Measurements from ENCODE around the gene MTCL1.

The MTCL1 gene

DNA sequence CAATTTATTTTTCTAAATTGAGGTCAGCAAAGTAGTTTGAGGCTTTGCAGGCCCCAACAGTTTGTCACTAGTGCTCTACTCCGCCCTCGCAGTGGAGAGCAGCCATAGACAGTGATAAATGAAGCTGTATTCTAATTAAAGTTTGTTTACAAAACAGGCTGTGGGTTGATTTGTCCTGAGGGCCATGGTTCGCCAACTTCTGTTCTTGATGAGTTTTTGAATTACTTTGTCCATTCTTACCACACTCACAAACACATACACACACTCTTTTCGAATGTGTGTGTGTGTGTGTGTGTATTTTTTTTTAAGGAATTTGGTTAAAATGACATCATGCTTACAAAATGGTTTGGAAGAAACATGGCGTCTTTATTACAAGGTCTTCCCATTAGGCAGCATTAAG is 68.6 kb downstream of the MTCL1 start:
- Histone ChIP-seq H3K4me3 (ENCODE audit: low read depth in 1 of 2, low read length in 2 of 2) (no peak overlapping the region), H3K9me3 (ENCODE audit: insufficient read depth, low read length, severe bottlenecking) (no peaks in the 10 kb centered on the region), H3K4me1 (ENCODE audit: insufficient read depth, low read length) (no peaks in the 10 kb centered on the region), H3K27me3 (ENCODE audit: insufficient read depth, low read length, poor library complexity) (no peaks in the 10 kb centered on the region), H3K36me3 (ENCODE audit: insufficient read depth, low read length) (no peaks in the 10 kb centered on the region), H3K9ac (ENCODE audit: low read depth, low read length) (no peak overlapping the region), H2AFZ (ENCODE audit: low read depth, low read length) (no peak overlapping the region), H3K4me2 (ENCODE audit: insufficient read depth, low read length) (no peak overlapping the region), H4K20me1 (ENCODE audit: insufficient read depth, low read length) (no peaks in the 10 kb centered on the region; the same call in 1 of the 2 replicates), H3K27ac (ENCODE audit: low read length) (no peak overlapping the region), H3K79me2 (ENCODE audit: insufficient read depth, low read length) (no peaks in the 10 kb centered on the region)
- ATAC-seq (ENCODE audit: insufficient read depth, low read depth) (no peak), DNase-seq (no peak)
- TF ChIP-seq EZH2 (IDR thresholded peaks at IDR 0.05; ENCODE audit: borderline replicate concordance, low read depth, low read length, severe bottlenecking): no peak
- TF ChIP-seq, protein P1, sequence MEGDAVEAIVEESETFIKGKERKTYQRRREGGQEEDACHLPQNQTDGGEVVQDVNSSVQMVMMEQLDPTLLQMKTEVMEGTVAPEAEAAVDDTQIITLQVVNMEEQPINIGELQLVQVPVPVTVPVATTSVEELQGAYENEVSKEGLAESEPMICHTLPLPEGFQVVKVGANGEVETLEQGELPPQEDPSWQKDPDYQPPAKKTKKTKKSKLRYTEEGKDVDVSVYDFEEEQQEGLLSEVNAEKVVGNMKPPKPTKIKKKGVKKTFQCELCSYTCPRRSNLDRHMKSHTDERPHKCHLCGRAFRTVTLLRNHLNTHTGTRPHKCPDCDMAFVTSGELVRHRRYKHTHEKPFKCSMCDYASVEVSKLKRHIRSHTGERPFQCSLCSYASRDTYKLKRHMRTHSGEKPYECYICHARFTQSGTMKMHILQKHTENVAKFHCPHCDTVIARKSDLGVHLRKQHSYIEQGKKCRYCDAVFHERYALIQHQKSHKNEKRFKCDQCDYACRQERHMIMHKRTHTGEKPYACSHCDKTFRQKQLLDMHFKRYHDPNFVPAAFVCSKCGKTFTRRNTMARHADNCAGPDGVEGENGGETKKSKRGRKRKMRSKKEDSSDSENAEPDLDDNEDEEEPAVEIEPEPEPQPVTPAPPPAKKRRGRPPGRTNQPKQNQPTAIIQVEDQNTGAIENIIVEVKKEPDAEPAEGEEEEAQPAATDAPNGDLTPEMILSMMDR (IDR thresholded peaks at IDR 0.05; ENCODE audit: borderline replicate concordance, extremely low read depth, low read length, poor library complexity, severe bottlenecking): no peak

DNA sequence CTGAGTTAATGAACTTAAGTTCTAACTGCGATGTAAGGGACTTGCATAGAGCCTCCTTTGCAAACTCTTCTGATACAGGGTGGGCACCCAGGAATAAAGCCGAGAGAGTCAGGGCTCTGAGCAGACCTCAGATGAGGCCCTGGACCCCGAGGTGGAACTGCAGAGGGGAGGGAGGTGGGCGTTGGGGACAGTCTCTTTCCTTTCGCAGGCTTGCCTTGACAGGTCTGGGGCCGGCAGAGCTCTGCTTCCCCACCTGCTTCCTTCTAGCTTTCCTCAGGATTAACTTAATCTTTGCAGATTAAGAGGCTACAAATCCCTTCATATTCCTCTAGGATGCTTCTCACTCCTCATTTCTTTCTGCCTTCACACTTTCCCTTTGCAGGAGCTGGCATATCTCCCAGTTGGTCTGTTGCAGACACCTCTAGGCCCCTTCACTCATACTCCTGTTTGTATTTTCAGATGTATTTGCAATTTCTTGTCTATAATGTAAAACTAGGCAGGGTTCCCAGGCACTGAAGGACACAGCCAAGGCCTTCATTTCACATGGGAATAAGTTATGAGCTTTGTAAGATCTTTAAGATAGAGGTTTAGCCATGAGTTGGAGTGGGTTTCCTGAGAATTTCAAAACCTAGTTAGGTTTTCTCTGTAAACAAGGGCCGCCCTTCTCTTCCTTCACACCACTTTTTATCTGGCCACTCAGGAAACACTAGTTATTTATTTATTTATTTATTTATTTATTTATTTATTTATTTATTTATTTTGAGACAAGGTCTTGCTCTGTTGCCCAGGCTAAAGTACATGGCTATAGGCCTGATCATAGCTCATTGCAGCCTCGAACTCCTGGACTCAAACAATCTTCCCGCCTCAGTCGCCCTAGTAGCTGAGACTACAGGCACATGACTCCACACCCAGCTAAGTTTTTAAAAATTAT is 70.9 kb downstream of the MTCL1 start:
- H3K4me1 ChIP-seq (ENCODE audit: insufficient read depth, low read length): no peaks in the 10 kb centered on the region
- no peaks in the 10 kb centered on the region for H3K9me3 ChIP-seq (ENCODE audit: insufficient read depth, low read length, severe bottlenecking)
- no peaks in the 10 kb centered on the region for H3K79me2 ChIP-seq (ENCODE audit: insufficient read depth, low read length)
- H3K36me3 ChIP-seq (ENCODE audit: insufficient read depth, low read length): no peaks in the 10 kb centered on the region
- H4K20me1 ChIP-seq (ENCODE audit: insufficient read depth, low read length): no peaks in the 10 kb centered on the region; the same call in 1 of the 2 replicates
- no peaks in the 10 kb centered on the region for H3K27me3 ChIP-seq (ENCODE audit: insufficient read depth, low read length, poor library complexity)
- TF ChIP-seq, protein P1 (IDR thresholded peaks at IDR 0.05; ENCODE audit: borderline replicate concordance, extremely low read depth, low read length, poor library complexity, severe bottlenecking): no peak
- no peak for TF ChIP-seq EZH2 (IDR thresholded peaks at IDR 0.05; ENCODE audit: borderline replicate concordance, low read depth, low read length, severe bottlenecking)
- H3K4me3 ChIP-seq (ENCODE audit: low read depth in 1 of 2, low read length in 2 of 2): no peak overlapping the region
- no peak for DNase-seq
- H3K9ac ChIP-seq (ENCODE audit: low read depth, low read length): no peak overlapping the region
- H3K4me2 ChIP-seq (ENCODE audit: insufficient read depth, low read length): no peak overlapping the region
- ATAC-seq (ENCODE audit: insufficient read depth, low read depth): no peak
- H2AFZ ChIP-seq (ENCODE audit: low read depth, low read length): no peak overlapping the region
- no peak overlapping the region for H3K27ac ChIP-seq (ENCODE audit: low read length)

DNA sequence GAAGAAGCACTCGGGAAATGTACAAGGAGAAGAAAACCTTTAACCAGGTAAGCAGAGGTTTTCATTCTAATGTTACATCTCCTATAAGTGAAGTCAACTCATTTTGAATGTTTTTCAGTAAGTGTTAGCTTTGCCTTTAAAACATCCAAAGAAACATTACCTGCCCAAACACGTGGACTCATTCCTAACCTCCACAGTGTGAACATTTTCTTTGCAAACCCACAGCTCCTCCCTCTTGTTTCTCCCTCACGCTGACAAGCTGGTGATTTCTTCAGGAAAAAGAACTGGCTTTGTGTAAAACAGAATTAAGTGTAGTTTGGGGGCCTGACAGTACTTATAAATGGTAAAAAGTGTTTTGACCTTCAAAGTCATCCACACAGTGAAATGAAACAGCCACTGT is 72.5 kb downstream of the MTCL1 start:
- Histone ChIP-seq H4K20me1 (ENCODE audit: insufficient read depth, low read length) (no peaks in the 10 kb centered on the region), H3K79me2 (ENCODE audit: insufficient read depth, low read length) (no peaks in the 10 kb centered on the region), H3K4me2 (ENCODE audit: insufficient read depth, low read length) (no peak overlapping the region), H3K27ac (ENCODE audit: low read length) (no peak overlapping the region), H3K27me3 (ENCODE audit: insufficient read depth, low read length, poor library complexity) (no peaks in the 10 kb centered on the region), H3K4me1 (ENCODE audit: insufficient read depth, low read length) (no peaks in the 10 kb centered on the region), H3K4me3 (ENCODE audit: low read depth in 1 of 2, low read length in 2 of 2) (no peak overlapping the region), H2AFZ (ENCODE audit: low read depth, low read length) (no peak overlapping the region), H3K9me3 (ENCODE audit: insufficient read depth, low read length, severe bottlenecking) (no peaks in the 10 kb centered on the region), H3K9ac (ENCODE audit: low read depth, low read length) (no peak overlapping the region), H3K36me3 (ENCODE audit: insufficient read depth, low read length) (no peaks in the 10 kb centered on the region)
- ATAC-seq (ENCODE audit: insufficient read depth, low read depth): no peak
- TF ChIP-seq EZH2 (IDR thresholded peaks at IDR 0.05; ENCODE audit: borderline replicate concordance, low read depth, low read length, severe bottlenecking): no peak
- TF ChIP-seq, protein P1 (IDR thresholded peaks at IDR 0.05; ENCODE audit: borderline replicate concordance, extremely low read depth, low read length, poor library complexity, severe bottlenecking): no peak
- DNase-seq: no peak
